GM12878 (cell line): ENCODE measurements around the gene EFCAB8. TPM values are rescaled to one million over a fixed set of nuclear protein-coding genes. Genes with fewer than 3 reads are reported as not detected.

Source experiments
- ATAC-seq: fragments of 200-7000 bp; cut with Tn5 transposase; 3 replicates; pipeline ENCODE4 v1.9.1; 2020; ENCODE audit warnings: mild to moderate bottlenecking, moderate library complexity
- BruUV-seq: library from RNA; stranded (reverse); fragments of 400-500 nt; replicated peaks from 2 replicates; lab custom pipeline; 2021; lab: Mats Ljungman, UMichigan
- CTCF ChIA-PET: fragments of 300-600 bp; sonication (Branson Sonifier 250); formaldehyde crosslinking; extraction: SDS; loops from one replicate; lab custom pipeline; 2021; ENCODE audit warnings: inconsistent platforms; lab: Yijun Ruan, JAX
- POLR2A ChIA-PET: fragments of 350-600 bp; formaldehyde crosslinking; extraction: SDS; loops from one replicate; lab custom pipeline; 2021; ENCODE audit warnings: inconsistent platforms; lab: Charles Lee
- RAD21 ChIA-PET: fragments of 300-600 bp; sonication (Branson Sonifier 250); formaldehyde crosslinking; loops from one replicate; lab custom pipeline; 2023; ENCODE audit warnings: antibody characterized with exemption; ENCODE audit not compliant: unreplicated experiment; lab: Charles Lee
- SMC1A ChIA-PET: fragments of 300-600 bp; sonication (Branson Sonifier 250); formaldehyde crosslinking; loops from one replicate; lab custom pipeline; 2023; ENCODE audit not compliant: unreplicated experiment, uncharacterized antibody; lab: Charles Lee
- DNase-seq: peaks from one replicate; pipeline ENCODE4 v3.0.0-alpha.2; 2011; ENCODE audit warnings: low read depth, low spot score
- FAIRE-seq: peaks from 3 replicates; lab custom pipeline; 2011; peaks lifted over from hg19 to GRCh38; lab: Jason Lieb, UNC
- H2AFZ ChIP-seq: 2 replicates; pipeline ENCODE4 v1.6.0; 2011; ENCODE audit warnings: low read depth, low read length, control low read depth; ENCODE audit not compliant: control insufficient read depth
- H3K27ac ChIP-seq: 2 replicates; pipeline ENCODE4 v1.5.1; 2011; ENCODE audit warnings: control low read depth; ENCODE audit not compliant: control insufficient read depth, insufficient read depth
- H3K27me3 ChIP-seq, 2 experiments: replicated peaks in 1 of 2; 2 replicates each; pipeline versions ENCODE4 v1.6.0 to v1.6.1; 2011; ENCODE audit warnings: low read length in 1 of 2; ENCODE audit not compliant: control insufficient read depth in 2 of 2, insufficient read depth in 2 of 2
- H3K36me3 ChIP-seq, 2 experiments: 2 replicates each; pipeline ENCODE4 v1.5.1; 2011; ENCODE audit warnings: low read length in 1 of 2; ENCODE audit not compliant: control insufficient read depth in 2 of 2, insufficient read depth in 2 of 2
- H3K4me1 ChIP-seq: 2 replicates; pipeline ENCODE4 v1.6.1; 2011; ENCODE audit warnings: mild to moderate bottlenecking, low read length, moderate library complexity, mixed read lengths; ENCODE audit not compliant: control insufficient read depth, insufficient read depth
- H3K4me2 ChIP-seq: 2 replicates; pipeline ENCODE4 v1.6.0; 2011; ENCODE audit warnings: control low read depth; ENCODE audit not compliant: control insufficient read depth, insufficient read depth
- H3K4me3 ChIP-seq: fragments of 200-600 bp; sonication (generic); 2 replicates; pipeline ENCODE4 v1.5.1; 2016
- H3K79me2 ChIP-seq: 2 replicates; pipeline ENCODE4 v1.6.0; 2011; ENCODE audit warnings: low read length; ENCODE audit not compliant: control insufficient read depth, insufficient read depth
- H3K9ac ChIP-seq: 2 replicates; pipeline ENCODE4 v1.8.0; 2011; ENCODE audit warnings: low read length, control low read depth, mixed read lengths; ENCODE audit not compliant: control insufficient read depth, insufficient read depth
- H3K9me3 ChIP-seq: replicated peaks from 3 replicates; pipeline ENCODE4 v1.5.1; 2011; ENCODE audit warnings: mild to moderate bottlenecking, low read length; ENCODE audit not compliant: control insufficient read depth, insufficient read depth
- H4K20me1 ChIP-seq: 2 replicates; pipeline ENCODE4 v1.6.0; 2011; ENCODE audit not compliant: control insufficient read depth, insufficient read depth
- BHLHE40 ChIP-seq, 2 experiments: fragments of 450-650 bp in 1 of 2; IDR thresholded peaks; 2 replicates each; pipeline ENCODE4 v1.6.1; 2011 to 2017; ENCODE audit warnings: low read depth in 2 of 2, borderline replicate concordance in 1 of 2, improper control_type of control experiment in 1 of 2, low read length in 1 of 2, mild to moderate bottlenecking in 1 of 2
- NFYB ChIP-seq: IDR thresholded peaks from 2 replicates; pipeline ENCODE4 v1.6.1; 2011; ENCODE audit warnings: low read depth, mild to moderate bottlenecking, low read length, improper control_type of control experiment, moderate library complexity; ENCODE audit not compliant: insufficient read depth
- RUNX3 ChIP-seq: IDR thresholded peaks from 2 replicates; pipeline ENCODE4 v1.6.1; 2012; ENCODE audit warnings: low read length, inconsistent platforms
- WGBS: methylation state at CpG from one replicate; pipeline ENCODE4 v1.1.6; 2016; ENCODE audit warnings: low lambda C conversion rate; ENCODE audit not compliant: insufficient replicate concordance, insufficient coverage; ENCODE audit errors: missing lambda C conversion rate; 5-methylcytosine and 5-hydroxymethylcytosine counted together
- in situ Hi-C: fragments of 300-500 bp; cut with MboI; formaldehyde crosslinking; loops from 9 replicates; pipeline ENCODE4 v1.14.3; 2018; ENCODE audit warnings: mixed read lengths
- intact Hi-C: fragments of 100-400 bp; cut with micrococcal nuclease; formaldehyde crosslinking; loops from one replicate; pipeline ENCODE4 v1.14.2; 2022; ENCODE audit not compliant: unreplicated experiment
- polyA plus RNA-seq, 11 experiments: library from polyadenylated mRNA; depleted of rRNA in 4 of 11; unstranded in 6 of 11; stranded (reverse) in 5 of 11; fragments of >200 nt; fragmentation: Nextera tagmentation in 4 of 11; fragmentation: Illumina TruSeq in 1 of 11; extraction: Ambion mirVana in 4 of 11; extraction: Trizol in 1 of 11; gene quantifications; 1 replicate in 1 of 11; 2 replicates in 10 of 11; pipeline versions ENCODE4 v1.2.1 to v1.2.3, GENCODE V29; 2011 to 2016; ENCODE audit warnings: inconsistent platforms in 2 of 11, missing spikeins in 2 of 11, low read depth in 1 of 11
- total RNA-seq, 4 experiments: library from RNA; depleted of rRNA in 3 of 4; stranded (reverse); fragments of >200 nt in 3 of 4; fragmentation: Illumina TruSeq in 1 of 4; extraction: Trizol in 1 of 4; gene quantifications; 2 replicates each; pipeline versions ENCODE4 v1.2.1 to v1.2.3, GENCODE V29; 2013 to 2021
- TF ChIP-seq, protein P1 (sequence below): fragments of 450-650 bp; formaldehyde crosslinking; IDR thresholded peaks from 2 replicates; pipeline ENCODE4 v1.4.0; 2020; ENCODE audit warnings: mild to moderate bottlenecking, moderate library complexity

The EFCAB8 gene
- total and polyA plus RNA-seq, 10 of the 15 experiments (the other 5 are each of a cell fraction or from before 2014, with no cell fraction given): 0.04 to 0.18 (median 0.06) TPM; not detected in 4

DNA sequence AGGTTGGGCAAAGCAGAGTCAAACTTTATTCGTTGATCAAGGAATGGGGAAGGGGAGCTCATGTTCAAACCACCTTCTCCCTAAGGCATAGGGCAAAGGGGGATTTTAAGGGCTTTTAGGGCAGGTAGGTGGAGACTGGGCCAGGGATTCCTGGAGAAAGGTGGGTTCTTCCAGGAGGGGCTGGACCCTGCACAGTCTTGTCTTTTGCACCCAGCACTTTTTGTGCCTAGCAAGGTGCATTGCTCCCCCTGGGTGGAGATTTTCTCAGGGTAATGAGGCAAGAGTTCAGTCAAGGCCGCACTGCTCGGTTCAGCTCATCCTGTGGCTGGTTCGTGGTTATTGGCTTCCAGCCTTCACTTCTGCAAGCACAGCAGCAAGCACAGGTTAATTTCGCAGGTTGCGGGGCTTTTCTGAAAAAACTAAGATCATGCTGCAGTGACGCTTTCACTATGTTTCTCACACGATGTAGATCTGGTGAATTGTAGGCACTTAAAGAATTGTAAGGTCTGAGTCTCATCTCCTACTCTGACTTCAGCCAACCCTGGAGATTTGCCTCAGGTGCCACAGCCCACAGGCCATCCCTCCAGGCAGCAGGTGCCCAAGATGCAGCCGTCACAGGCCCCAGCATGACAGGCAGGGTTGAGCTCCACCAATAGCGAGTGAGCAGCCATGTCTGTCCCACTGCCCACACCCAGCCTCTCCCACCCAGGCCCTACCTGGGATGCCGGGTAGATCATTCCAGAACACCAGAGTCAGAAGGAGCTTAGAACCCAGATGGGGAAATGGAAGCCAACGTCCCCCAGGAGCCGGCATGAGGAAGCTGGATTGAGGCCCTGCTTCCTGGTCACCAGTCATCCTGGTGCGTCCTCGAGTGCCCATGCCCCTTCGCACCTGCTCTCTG lies 108.4 kb downstream of the EFCAB8 start:
- ChIA-PET CTCF (interaction anchor here (1.0 kb wide), 1 partner anchor 21 kb away, joined by 3 read pairs; no protein-coding TSS in a partner anchor), POLR2A (no interaction called here), RAD21 (interaction anchor here (0.6 kb wide), 1 partner anchor 1513 kb away, joined by 4 read pairs; no protein-coding TSS in a partner anchor), SMC1A (interaction anchor here (1.9 kb wide), 1 partner anchor 23 kb away, joined by 8 read pairs; no protein-coding TSS in a partner anchor)
- Histone ChIP-seq H2AFZ (peak overlapping the region; percentile 5), H3K9me3 (no peaks in the 10 kb centered on the region), H3K4me3 (no peak overlapping the region), H3K79me2 (no peaks in the 10 kb centered on the region), H3K27ac (no peak overlapping the region; the same call in 1 of the 2 replicates), H3K27me3 (no peaks in the 10 kb centered on the region), H3K4me1 (peaks cover 30% of the 10 kb centered on the region), H3K4me2 (peak overlapping the region; percentile 63), H4K20me1 (no peaks in the 10 kb centered on the region), H3K9ac (no peak overlapping the region), H3K36me3 (no peaks in the 10 kb centered on the region)
- BruUV-seq: no TSS peak
- 24% methylated on average over 16 of the region's 16 CpGs for WGBS
- FAIRE-seq: peak; percentile 70
- DNase-seq: peak; percentile 41
- ATAC-seq: peak; percentile 73
- TF ChIP-seq BHLHE40 (IDR thresholded peaks at IDR 0.05; ENCODE audit: borderline replicate concordance in 1 of 2, low read depth in 2 of 2, low read length in 1 of 2): 0 out of 4 replicates have a peak, but pooled peaks of 1 of the 2 experiments have one; percentile 16
- TF ChIP-seq, protein P1, sequence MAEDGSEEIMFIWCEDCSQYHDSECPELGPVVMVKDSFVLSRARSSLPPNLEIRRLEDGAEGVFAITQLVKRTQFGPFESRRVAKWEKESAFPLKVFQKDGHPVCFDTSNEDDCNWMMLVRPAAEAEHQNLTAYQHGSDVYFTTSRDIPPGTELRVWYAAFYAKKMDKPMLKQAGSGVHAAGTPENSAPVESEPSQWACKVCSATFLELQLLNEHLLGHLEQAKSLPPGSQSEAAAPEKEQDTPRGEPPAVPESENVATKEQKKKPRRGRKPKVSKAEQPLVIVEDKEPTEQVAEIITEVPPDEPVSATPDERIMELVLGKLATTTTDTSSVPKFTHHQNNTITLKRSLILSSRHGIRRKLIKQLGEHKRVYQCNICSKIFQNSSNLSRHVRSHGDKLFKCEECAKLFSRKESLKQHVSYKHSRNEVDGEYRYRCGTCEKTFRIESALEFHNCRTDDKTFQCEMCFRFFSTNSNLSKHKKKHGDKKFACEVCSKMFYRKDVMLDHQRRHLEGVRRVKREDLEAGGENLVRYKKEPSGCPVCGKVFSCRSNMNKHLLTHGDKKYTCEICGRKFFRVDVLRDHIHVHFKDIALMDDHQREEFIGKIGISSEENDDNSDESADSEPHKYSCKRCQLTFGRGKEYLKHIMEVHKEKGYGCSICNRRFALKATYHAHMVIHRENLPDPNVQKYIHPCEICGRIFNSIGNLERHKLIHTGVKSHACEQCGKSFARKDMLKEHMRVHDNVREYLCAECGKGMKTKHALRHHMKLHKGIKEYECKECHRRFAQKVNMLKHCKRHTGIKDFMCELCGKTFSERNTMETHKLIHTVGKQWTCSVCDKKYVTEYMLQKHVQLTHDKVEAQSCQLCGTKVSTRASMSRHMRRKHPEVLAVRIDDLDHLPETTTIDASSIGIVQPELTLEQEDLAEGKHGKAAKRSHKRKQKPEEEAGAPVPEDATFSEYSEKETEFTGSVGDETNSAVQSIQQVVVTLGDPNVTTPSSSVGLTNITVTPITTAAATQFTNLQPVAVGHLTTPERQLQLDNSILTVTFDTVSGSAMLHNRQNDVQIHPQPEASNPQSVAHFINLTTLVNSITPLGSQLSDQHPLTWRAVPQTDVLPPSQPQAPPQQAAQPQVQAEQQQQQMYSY (CRISPR knock-in tag): no peak
- TF ChIP-seq RUNX3: peak; percentile 65
- TF ChIP-seq NFYB: 0 out of 2 replicates have a peak, but pooled peaks have one; percentile 7
- in situ Hi-C loops: no loop called here
- intact Hi-C loops: no loop called here
